Suprapubic skin (tissue), 4 donors: Measurements from ENCODE around the gene ATF6B. TPM values are rescaled to one million over a fixed set of nuclear protein-coding genes. Genes with fewer than 3 reads are reported as not detected.

ENCODE experiments used
- DNase-seq, 2 donors: peaks; one replicate each; pipeline ENCODE4 v3.0.0-alpha.2; 2019; ENCODE audit warnings: low spot score in 2 of 2
- H3K27ac ChIP-seq: fragments of 200-600 bp; sonication (generic); one replicate; pipeline ENCODE4 v1.5.1; 2019
- H3K27me3 ChIP-seq: fragments of 200-600 bp; sonication (generic); one replicate; pipeline ENCODE4 v1.5.1; 2019
- H3K36me3 ChIP-seq: fragments of 200-600 bp; sonication (generic); one replicate; pipeline ENCODE4 v1.5.1; 2019
- H3K4me1 ChIP-seq: fragments of 200-600 bp; sonication (generic); one replicate; pipeline ENCODE4 v1.5.1; 2019
- H3K4me3 ChIP-seq: fragments of 200-600 bp; sonication (generic); one replicate; pipeline ENCODE4 v1.5.1; 2019; ENCODE audit warnings: mild to moderate bottlenecking
- H3K9me3 ChIP-seq: fragments of 200-600 bp; sonication (generic); one replicate; pipeline ENCODE4 v1.5.1; 2019
- CTCF ChIP-seq, 2 donors: fragments of 200-600 bp in 1 of 2; fragments of 450-650 bp in 1 of 2; sonication (generic) in 1 of 2; IDR thresholded peaks; one replicate each; pipeline ENCODE4 v1.5.1; 2016 to 2019; ENCODE audit warnings: antibody characterized with exemption in 2 of 2, mild to moderate bottlenecking in 1 of 2, moderate library complexity in 1 of 2
- EP300 ChIP-seq: sonication (generic); formaldehyde crosslinking; IDR thresholded peaks from one replicate; pipeline ENCODE4 v1.6.1; 2017; ENCODE audit warnings: antibody characterized with exemption
- POLR2A ChIP-seq, 2 donors: fragments of 450-650 bp; IDR thresholded peaks; one replicate each; pipeline ENCODE4 v1.6.1; 2017; ENCODE audit warnings: antibody characterized with exemption in 2 of 2, mild to moderate bottlenecking in 2 of 2, moderate library complexity in 2 of 2
- POLR2AphosphoS5 ChIP-seq, 3 donors: sonication (generic); formaldehyde crosslinking; IDR thresholded peaks; one replicate each; pipeline ENCODE4 v1.6.1; 2017; ENCODE audit warnings: antibody characterized with exemption in 3 of 3
- WGBS: methylation state at CpG from one replicate; pipeline ENCODE4 v1.1.5; 2018; 5-methylcytosine and 5-hydroxymethylcytosine counted together
- total RNA-seq, 4 donors: library from RNA; depleted of rRNA; stranded (reverse); fragments of >200 nt; gene quantifications; one replicate each; pipeline ENCODE4 v1.1.0, GENCODE V29; 2016

ATF6B gene
- total RNA-seq, 4 donors from 2014 or later, result 55.8 to 161 (median 74.0) TPM

GRCh38 chr6:32163559-32164258, 35.7 kb upstream of the ATF6B start:
- Histone ChIP-seq H3K36me3 (peaks cover 72% of the 10 kb centered on the region), H3K27ac (no peak overlapping the region), H3K9me3 (no peaks in the 10 kb centered on the region), H3K27me3 (no peaks in the 10 kb centered on the region), H3K4me1 (no peaks in the 10 kb centered on the region), H3K4me3 (no peak overlapping the region)
- DNase-seq, result no peak
- no peak for TF ChIP-seq POLR2AphosphoS5 (IDR thresholded peaks at IDR 0.05)
- 73% methylated on average over 7 of the region's 7 CpGs for WGBS

DNA sequence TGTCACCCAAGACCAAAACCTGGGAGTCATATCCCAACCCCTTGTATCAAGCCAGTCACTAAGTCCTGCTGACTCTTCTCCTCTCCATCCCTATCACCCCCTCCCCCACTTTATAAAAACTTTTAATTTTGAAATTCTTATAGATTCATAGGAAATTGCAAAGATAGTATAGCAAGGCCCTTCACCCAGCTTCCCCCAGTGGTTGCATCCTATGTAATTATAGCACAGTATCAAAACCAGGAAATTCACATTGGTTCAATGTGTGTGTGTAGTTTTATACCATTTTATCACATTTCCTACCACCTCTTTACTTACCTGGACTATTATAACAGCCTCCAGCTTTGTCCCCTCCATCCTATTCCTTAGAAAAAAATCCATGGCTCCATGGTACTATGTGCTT, 30.0 kb upstream of the ATF6B start:
- Histone ChIP-seq H3K4me1 (peaks cover 19% of the 10 kb centered on the region), H3K4me3 (no peak overlapping the region), H3K27ac (no peak overlapping the region), H3K27me3 (no peaks in the 10 kb centered on the region), H3K36me3 (peaks cover 52% of the 10 kb centered on the region), H3K9me3 (no peaks in the 10 kb centered on the region)
- no peak for DNase-seq
- no peak for TF ChIP-seq POLR2A (IDR thresholded peaks at IDR 0.05)
- no peak for TF ChIP-seq EP300
- TF ChIP-seq CTCF (IDR thresholded peaks at IDR 0.05), result no peak
- no peak for TF ChIP-seq POLR2AphosphoS5 (IDR thresholded peaks at IDR 0.05)

GRCh38 chr6:32156891-32157290, 28.8 kb upstream of the ATF6B start:
- H3K27me3 ChIP-seq, result no peaks in the 10 kb centered on the region
- WGBS, result 93% methylated on average over 9 of the region's 9 CpGs

GRCh38 chr6:32154514-32155161, 26.6 kb upstream of the ATF6B start:
- H3K27ac ChIP-seq, result peak overlapping the region; percentile 88
- 4% methylated on average over 24 of the region's 34 CpGs for WGBS
- DNase-seq, result peak; percentile 79 to 83
- peak overlapping the region; percentile 76 for H3K4me3 ChIP-seq
- peak in 1 of 2 donors; percentile 42 for TF ChIP-seq CTCF (IDR thresholded peaks at IDR 0.05)
- no peak for TF ChIP-seq POLR2A (IDR thresholded peaks at IDR 0.05)
- H3K4me1 ChIP-seq, result peaks cover 43% of the 10 kb centered on the region
- H3K27me3 ChIP-seq, result no peaks in the 10 kb centered on the region
- no peaks in the 10 kb centered on the region for H3K9me3 ChIP-seq
- peaks cover 30% of the 10 kb centered on the region for H3K36me3 ChIP-seq

More at GRCh38 chr6:32156891-32157290, 28.8 kb upstream of the ATF6B start:
- Histone ChIP-seq H3K4me1 (peaks cover 30% of the 10 kb centered on the region), H3K27ac (no peak overlapping the region), H3K36me3 (peaks cover 40% of the 10 kb centered on the region), H3K9me3 (no peaks in the 10 kb centered on the region), H3K4me3 (no peak overlapping the region)
- DNase-seq, result no peak
- TF ChIP-seq POLR2A (IDR thresholded peaks at IDR 0.05) (no peak), CTCF (IDR thresholded peaks at IDR 0.05) (no peak), POLR2AphosphoS5 (IDR thresholded peaks at IDR 0.05) (no peak), EP300 (no peak)

DNA sequence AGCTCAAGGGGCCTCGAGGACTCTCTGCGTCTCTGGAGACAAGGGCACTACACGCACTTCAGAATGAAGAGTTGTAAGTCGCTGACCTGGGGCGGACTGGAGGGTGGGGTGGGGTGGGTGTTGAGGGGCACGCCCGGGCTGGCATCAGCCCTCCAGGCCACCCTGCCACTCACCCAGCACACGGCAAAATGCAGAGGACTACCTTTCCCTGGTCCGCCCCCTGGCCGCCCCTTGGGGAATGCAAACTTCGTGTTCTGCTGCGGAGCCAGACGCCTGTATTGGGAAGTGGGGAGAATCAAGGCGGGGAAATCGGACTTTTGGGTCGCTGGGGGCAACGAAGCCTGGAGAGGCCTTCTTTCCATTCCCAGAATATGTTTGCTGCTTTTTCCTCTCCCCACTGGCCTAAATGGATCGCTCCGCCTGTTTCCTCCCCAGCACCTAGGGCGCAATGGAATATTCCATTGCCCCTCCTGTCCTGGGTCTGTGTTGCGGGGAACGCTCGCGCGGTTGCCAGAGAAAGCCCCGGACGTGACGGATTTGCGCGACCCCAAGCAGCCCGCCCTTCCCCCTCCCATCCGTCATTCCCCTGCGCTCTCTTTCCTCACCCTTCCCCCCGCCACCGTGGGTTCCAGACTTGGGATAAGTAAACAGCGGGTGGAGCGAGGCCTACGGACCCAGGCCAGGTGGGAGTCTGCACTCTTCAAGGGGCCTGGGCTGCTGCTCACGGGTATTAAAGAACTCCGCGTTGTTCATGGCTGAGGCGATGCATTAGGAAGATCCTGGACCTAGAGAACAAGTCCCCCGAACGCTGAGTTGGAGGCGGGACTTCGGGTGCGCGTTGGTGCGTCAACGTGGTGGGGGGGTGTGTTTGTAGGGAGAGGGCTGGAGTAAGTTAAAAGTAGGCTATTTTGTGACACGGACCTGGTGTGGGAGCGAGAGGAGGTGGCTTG, 25.8 kb upstream of the ATF6B start, which contains the start of gene PPT2:
Gene PPT2, plus strand, starts transcription at position 578 of the 950 bp plus-strand sequence. CDS start 454 bp downstream, outside the sequence.
- TF ChIP-seq CTCF (IDR thresholded peaks at IDR 0.05), result no peak
- TF ChIP-seq POLR2AphosphoS5 (IDR thresholded peaks at IDR 0.05), result peak in 1 of 3 donors; percentile 74
- no peak for TF ChIP-seq EP300
- peak in 1 of 2 donors; percentile 24 for TF ChIP-seq POLR2A (IDR thresholded peaks at IDR 0.05)
- H3K27ac ChIP-seq, result peak within 1 kb of the TSS; percentile 88
- no peaks in the 10 kb centered on the region for H3K27me3 ChIP-seq
- H3K36me3 ChIP-seq, result peaks cover 29% of the 10 kb centered on the region
- peak within 1 kb of the TSS; percentile 76 for H3K4me3 ChIP-seq
- no peaks in the 10 kb centered on the region for H3K9me3 ChIP-seq
- peak; percentile 95 to 96 for DNase-seq
- WGBS, result under 1% methylated on average over 32 of the region's 52 CpGs
- H3K4me1 ChIP-seq, result peaks cover 46% of the 10 kb centered on the region
